ENCODE results near the gene MDC1. TPM values are rescaled to one million over a fixed set of nuclear protein-coding genes. Genes with fewer than 3 reads are reported as not detected.

MDC1 gene
- total and polyA plus RNA-seq, 2 of the 13 experiments (the other 11 are each of a cell fraction or from before 2014, with no cell fraction given), result 8.4 to 14.0 TPM

DNA sequence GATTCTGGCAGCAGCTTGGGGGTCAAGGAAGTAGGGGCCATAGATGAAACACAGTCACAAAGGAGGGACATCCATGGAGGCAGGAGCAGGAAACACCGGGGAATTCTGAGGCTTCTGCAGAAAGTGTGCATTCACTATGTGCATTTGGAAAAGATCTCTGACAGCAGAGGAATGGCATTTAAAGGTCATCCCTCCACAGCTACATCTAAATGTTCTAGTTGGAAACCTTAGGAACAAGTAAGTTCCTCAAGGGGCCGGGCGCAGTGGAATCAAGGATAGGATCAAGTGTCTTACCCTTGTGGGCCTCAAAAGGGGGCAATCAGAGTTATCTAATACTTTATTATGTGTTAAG lies 61.4 kb downstream of the MDC1 start:
- Histone ChIP-seq H3K79me2 (ENCODE audit: insufficient read depth, low read length) (no peaks in the 10 kb centered on the region), H3K9me3 (ENCODE audit: low read length) (no peaks in the 10 kb centered on the region), H4K20me1 (ENCODE audit: insufficient read depth, low read length) (no peaks in the 10 kb centered on the region), H3K27me3 (ENCODE audit: control insufficient read depth in 1 of 2, insufficient read depth in 2 of 2, low read length in 2 of 2) (no peaks in the 10 kb centered on the region), H3K27ac (ENCODE audit: extremely low read length, insufficient read depth, low read length) (peak overlapping the region; percentile 80), H3K9ac (ENCODE audit: insufficient read depth, low read depth, low read length) (no peak overlapping the region), H3K4me2 (ENCODE audit: low read depth, low read length) (peak overlapping the region; percentile 61), H2AFZ (ENCODE audit: low read length) (no peak overlapping the region), H3K4me1 (ENCODE audit: insufficient read depth, low read length) (peaks cover 53% of the 10 kb centered on the region), H3K4me3 (replicated peaks in 1 of 3; ENCODE audit: insufficient read depth in 1 of 3, low read depth in 2 of 3, low read length in 3 of 3) (no peak overlapping the region), H3K36me3 (replicated peaks in 1 of 2; ENCODE audit: control insufficient read depth in 1 of 2, insufficient read depth in 2 of 2, low read length in 2 of 2) (peaks cover 32 to 76% of the 10 kb centered on the region in 2 experiments)
- WGBS (ENCODE audit: low lambda C conversion rate), result 93% methylated on average over 3 of the region's 3 CpGs
- CTCF ChIA-PET (ENCODE audit: low intra/inter-chr PET ratio, low total read pairs), result no interaction called here
- no TSS peak for BruUV-seq (replicated peaks)
- FAIRE-seq (no peak), ATAC-seq (no peak), DNase-seq (ENCODE audit: low spot score) (no peak)
- intact Hi-C loops (cut with micrococcal nuclease; ENCODE audit: unreplicated experiment) (loop anchor here (2.0 to 5.0 kb wide), 2 partner anchors 17 to 38 kb away; partner anchors contain the start of genes DHX16, MRPS18B and PPP1R10), in situ Hi-C loops (cut with HindIII; ENCODE audit: extremely low pct_ligation_motif_present, low pct_unique_long_range_greater_than_20kb) (no loop called here)
- POLR2A ChIA-PET, result interaction anchor here (0.8 to 4.8 kb wide), 11 partner anchors 8 to 42 kb away, joined by 3 to 36 read pairs (median 5); partner anchors contain the start of genes ATAT1, C6orf136, DHX16 and MRPS18B
- TF ChIP-seq HOXD1 (CRISPR knock-in tag; IDR thresholded peaks at IDR 0.05) (peak; percentile 13; the same call in 1 of the 2 replicates), ZNF382 (CRISPR knock-in tag; IDR thresholded peaks at IDR 0.05; ENCODE audit: borderline replicate concordance) (no peak), ZNF629 (CRISPR knock-in tag; conservative IDR thresholded peaks at IDR 0.05) (no peak), ATM (IDR thresholded peaks at IDR 0.05; ENCODE audit: borderline replicate concordance) (no peak), CENPX (CRISPR knock-in tag; IDR thresholded peaks at IDR 0.05) (no peak), ZNF3 (CRISPR knock-in tag; IDR thresholded peaks at IDR 0.05) (no peak), ARNTL (CRISPR knock-in tag; IDR thresholded peaks at IDR 0.05) (0 out of 2 replicates have a peak, but pooled peaks have one; percentile 14), U2AF1 (optimal IDR thresholded peaks at IDR 0.05; ENCODE audit: low read depth, low read length) (no peak), MYNN (CRISPR knock-in tag; IDR thresholded peaks at IDR 0.05; ENCODE audit: low read depth) (no peak), ZFX (CRISPR knock-in tag; IDR thresholded peaks at IDR 0.05; ENCODE audit: low read depth) (no peak), ZNF205 (CRISPR knock-in tag; IDR thresholded peaks at IDR 0.05) (no peak), ZNF160 (CRISPR knock-in tag; IDR thresholded peaks at IDR 0.05) (0 out of 2 replicates have a peak, but pooled peaks have one; percentile 19), ZZZ3 (CRISPR knock-in tag; IDR thresholded peaks at IDR 0.05; ENCODE audit: borderline replicate concordance) (no peak), SIX1 (CRISPR knock-in tag; IDR thresholded peaks at IDR 0.05; ENCODE audit: borderline replicate concordance) (0 out of 2 replicates have a peak, but pooled peaks have one; percentile 4), ZNF468 (CRISPR knock-in tag; IDR thresholded peaks at IDR 0.05) (no peak), ATF7-NPFF (CRISPR knock-in tag; IDR thresholded peaks at IDR 0.05; ENCODE audit: low read depth) (0 out of 2 replicates have a peak, but pooled peaks have one; percentile 17), AGO2 (optimal IDR thresholded peaks at IDR 0.05; ENCODE audit: low read depth, low read length) (no peak), NR2F2 (IDR thresholded peaks at IDR 0.05; ENCODE audit: borderline replicate concordance, low read depth) (0 out of 2 replicates have a peak, but pooled peaks have one; percentile 7), ZNF20 (CRISPR knock-in tag; IDR thresholded peaks at IDR 0.05) (no peak), GMEB1 (CRISPR knock-in tag; IDR thresholded peaks at IDR 0.05; ENCODE audit: borderline replicate concordance) (no peak), ZBTB33 (CRISPR knock-in tag; IDR thresholded peaks at IDR 0.05) (no peak)
- TF ChIP-seq, protein P1, sequence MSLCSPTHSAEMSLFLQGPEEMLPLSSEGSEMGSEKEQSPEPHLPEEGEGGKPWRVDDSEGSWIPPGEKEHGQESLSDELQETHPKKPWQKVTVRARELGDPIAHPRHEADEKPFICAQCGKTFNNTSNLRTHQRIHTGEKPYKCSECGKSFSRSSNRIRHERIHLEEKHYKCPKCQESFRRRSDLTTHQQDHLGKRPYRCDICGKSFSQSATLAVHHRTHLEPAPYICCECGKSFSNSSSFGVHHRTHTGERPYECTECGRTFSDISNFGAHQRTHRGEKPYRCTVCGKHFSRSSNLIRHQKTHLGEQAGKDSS (CRISPR knock-in tag; IDR thresholded peaks at IDR 0.05; ENCODE audit: borderline replicate concordance, low read depth), result 0 out of 2 replicates have a peak, but pooled peaks have one; percentile 12

Measured in HepG2 (cell line).